ENCODE results near the gene TUG1.

GRCh38 chr22:30944986-30945385 is 24.1 kb upstream of the TUG1 start:
- no peak for TF ChIP-seq POLR2A (IDR thresholded peaks at IDR 0.05)
- TF ChIP-seq CTCF (IDR thresholded peaks at IDR 0.05): no peak
